ENCODE measurements around the gene SETD6. TPM values are rescaled to one million over a fixed set of nuclear protein-coding genes. Genes with fewer than 3 reads are reported as not detected.

SETD6 gene
- polyA plus RNA-seq, 1 experiment, result 7.4 TPM

DNA sequence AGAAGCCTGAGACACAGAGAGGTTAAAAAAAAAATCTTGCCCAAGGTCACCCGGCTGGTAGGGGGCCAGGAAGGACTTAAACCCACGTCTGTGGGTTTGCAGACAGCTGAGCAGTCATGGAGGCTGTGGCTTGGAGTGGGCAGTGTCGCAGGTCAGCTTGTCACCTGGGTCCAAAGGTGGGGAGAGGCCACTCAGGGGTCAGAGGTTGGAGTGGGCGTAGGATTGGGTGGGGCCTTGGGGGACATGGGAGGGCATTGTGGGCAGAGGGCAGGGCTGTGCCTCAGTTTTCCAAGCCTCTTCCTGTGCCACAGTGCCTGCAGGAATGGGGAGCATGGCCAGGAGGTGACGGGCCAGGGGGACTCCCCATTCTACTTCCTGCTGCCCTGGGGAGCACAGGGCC lies 17.4 kb upstream of the SETD6 start:
- Histone ChIP-seq H3K27me3 (ENCODE audit: control insufficient read depth, insufficient read depth, low read length) (peaks cover 5% of the 10 kb centered on the region; the same call in 1 of the 2 replicates), H3K4me3 (ENCODE audit: low read depth, low read length) (no peak overlapping the region), H3K36me3 (ENCODE audit: control insufficient read depth, insufficient read depth, low read length) (no peaks in the 10 kb centered on the region)
- DNase-seq (ENCODE audit: low read depth), result no peak
- CTCF ChIA-PET, result interaction anchor here (1.0 kb wide), 1 partner anchor 10 kb away, joined by 7 read pairs; no protein-coding TSS in a partner anchor
- POLR2A ChIA-PET, result no interaction called here
- TF ChIP-seq, protein P1, sequence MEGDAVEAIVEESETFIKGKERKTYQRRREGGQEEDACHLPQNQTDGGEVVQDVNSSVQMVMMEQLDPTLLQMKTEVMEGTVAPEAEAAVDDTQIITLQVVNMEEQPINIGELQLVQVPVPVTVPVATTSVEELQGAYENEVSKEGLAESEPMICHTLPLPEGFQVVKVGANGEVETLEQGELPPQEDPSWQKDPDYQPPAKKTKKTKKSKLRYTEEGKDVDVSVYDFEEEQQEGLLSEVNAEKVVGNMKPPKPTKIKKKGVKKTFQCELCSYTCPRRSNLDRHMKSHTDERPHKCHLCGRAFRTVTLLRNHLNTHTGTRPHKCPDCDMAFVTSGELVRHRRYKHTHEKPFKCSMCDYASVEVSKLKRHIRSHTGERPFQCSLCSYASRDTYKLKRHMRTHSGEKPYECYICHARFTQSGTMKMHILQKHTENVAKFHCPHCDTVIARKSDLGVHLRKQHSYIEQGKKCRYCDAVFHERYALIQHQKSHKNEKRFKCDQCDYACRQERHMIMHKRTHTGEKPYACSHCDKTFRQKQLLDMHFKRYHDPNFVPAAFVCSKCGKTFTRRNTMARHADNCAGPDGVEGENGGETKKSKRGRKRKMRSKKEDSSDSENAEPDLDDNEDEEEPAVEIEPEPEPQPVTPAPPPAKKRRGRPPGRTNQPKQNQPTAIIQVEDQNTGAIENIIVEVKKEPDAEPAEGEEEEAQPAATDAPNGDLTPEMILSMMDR (IDR thresholded peaks at IDR 0.05; ENCODE audit: insufficient read depth, low read depth, low read length), result no peak

DNA sequence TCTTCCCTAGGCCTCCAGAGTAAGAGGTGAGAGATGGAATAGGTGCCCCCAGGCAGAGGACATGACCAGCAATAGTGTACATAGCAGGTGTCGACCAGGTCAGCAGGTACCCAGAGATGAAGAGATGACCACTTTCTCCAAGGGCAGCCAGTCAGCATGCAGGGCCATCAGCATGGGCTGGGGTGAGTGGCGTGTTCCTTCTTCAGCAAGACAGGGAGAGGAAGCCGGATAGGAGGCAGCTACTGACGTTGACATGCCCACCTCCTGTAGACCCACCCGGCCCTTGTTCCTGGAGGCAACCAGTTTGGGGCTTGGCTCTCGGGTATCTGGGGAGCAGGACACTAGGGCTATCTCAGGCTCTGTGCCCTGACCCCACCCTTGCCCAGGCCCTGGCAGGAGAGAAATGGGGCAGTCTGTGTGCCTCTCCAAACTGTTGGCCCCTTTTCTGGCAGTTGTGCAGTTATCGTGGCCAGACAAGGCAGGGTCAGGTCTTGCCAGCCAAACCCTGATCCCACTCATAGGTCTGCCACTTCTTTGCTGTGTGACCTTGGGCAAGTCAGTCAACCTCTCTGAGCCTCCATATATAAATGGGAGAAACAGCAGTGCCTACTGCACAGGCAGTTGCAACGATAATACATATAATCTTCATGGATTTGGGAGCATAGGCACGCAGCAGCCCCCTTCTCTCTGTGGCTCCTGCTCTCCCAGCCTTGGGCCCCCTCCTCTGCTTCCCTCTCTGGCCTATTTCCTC lies 16.8 kb upstream of the SETD6 start:
- CTCF ChIA-PET, result interaction anchor here (0.6 to 3.3 kb wide), 3 partner anchors 10 to 212 kb away, joined by 3 to 22 read pairs (median 15); no protein-coding TSS in a partner anchor
- TF ChIP-seq, protein P1 (IDR thresholded peaks at IDR 0.05; ENCODE audit: insufficient read depth, low read depth, low read length), result no peak
- Histone ChIP-seq H3K4me3 (ENCODE audit: low read depth, low read length) (no peak overlapping the region), H3K27me3 (ENCODE audit: control insufficient read depth, insufficient read depth, low read length) (peaks cover 3% of the 10 kb centered on the region; the same call in 1 of the 2 replicates), H3K36me3 (ENCODE audit: control insufficient read depth, insufficient read depth, low read length) (no peaks in the 10 kb centered on the region)
- no peak for DNase-seq (ENCODE audit: low read depth)
- POLR2A ChIA-PET, result no interaction called here

DNA sequence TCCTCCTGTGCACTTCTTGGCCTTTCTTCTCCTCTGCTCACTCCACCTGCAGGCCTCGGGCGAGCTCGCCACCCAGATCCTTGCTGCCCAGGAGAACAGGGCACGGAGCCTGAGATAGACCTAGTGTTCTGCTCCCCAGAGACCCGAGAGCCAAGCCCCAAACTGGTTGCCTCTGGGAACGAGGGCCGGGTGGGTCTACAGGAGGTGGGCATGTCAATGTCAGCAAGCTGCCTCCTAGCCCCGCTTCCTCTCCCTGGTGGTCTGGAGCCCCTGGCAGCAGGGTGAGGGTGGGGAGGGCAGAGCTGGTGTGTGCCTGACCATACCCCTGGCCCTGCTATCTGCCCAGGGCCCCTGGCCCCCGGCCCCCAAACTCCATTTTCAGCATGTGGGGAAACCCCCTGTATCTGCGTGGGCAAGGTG lies 16.2 kb upstream of the SETD6 start:
- no peak overlapping the region for H3K4me3 ChIP-seq (ENCODE audit: low read depth, low read length)
- TF ChIP-seq, protein P1 (IDR thresholded peaks at IDR 0.05; ENCODE audit: insufficient read depth, low read depth, low read length), result no peak
- H3K36me3 ChIP-seq (ENCODE audit: control insufficient read depth, insufficient read depth, low read length), result no peaks in the 10 kb centered on the region; the same call in 1 of the 2 replicates
- no peak for DNase-seq (ENCODE audit: low read depth)
- CTCF ChIA-PET, result interaction anchor here (0.6 to 3.3 kb wide), 3 partner anchors 11 to 213 kb away, joined by 3 to 22 read pairs (median 15); no protein-coding TSS in a partner anchor
- POLR2A ChIA-PET, result no interaction called here
- no peaks in the 10 kb centered on the region for H3K27me3 ChIP-seq (ENCODE audit: control insufficient read depth, insufficient read depth, low read length)

DNA sequence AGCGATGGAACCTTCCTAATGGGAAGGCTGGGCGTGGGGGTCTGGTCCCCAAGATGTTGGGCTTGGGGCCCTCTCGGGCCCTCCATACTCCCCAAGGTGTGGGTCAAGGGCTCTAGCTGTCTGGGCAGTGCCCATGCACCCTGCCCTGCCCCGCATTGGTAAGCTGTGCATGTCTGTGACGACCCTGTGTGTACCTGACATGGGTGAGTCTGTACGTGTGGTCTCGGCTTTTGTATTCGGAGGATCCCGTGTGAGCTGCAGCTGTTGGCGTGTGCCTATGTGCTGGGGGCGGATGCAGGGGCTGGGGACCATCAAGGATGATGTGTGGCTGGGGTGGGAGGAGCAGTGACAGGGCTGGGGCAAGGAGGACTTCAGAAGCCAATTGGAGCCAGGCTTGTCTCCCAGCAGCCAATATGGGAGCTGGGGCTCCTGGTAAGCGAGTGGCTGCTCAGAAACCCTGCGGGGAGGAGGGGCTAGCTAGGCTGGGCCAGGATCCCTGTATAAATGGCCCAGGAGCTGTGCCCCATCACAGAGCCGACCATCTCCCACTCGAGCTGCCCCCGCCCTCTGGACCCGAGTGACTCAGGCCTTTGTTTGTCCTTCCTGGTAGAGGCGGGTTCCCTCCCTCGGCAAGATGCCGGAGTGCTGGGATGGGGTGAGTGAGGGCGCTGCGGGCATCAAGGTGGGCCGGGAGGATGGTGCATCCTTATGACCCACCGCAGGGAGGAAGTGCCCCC lies 15.5 kb upstream of the SETD6 start, which contains the start of gene NDRG4:
TSS of gene NDRG4 (plus strand) at position 529 of the 737 bp plus-strand sequence. CDS start at position 635, 106 bp downstream.
- Histone ChIP-seq H3K36me3 (ENCODE audit: control insufficient read depth, insufficient read depth, low read length) (peaks cover 3% of the 10 kb centered on the region; the same call in 1 of the 2 replicates), H3K4me3 (ENCODE audit: low read depth, low read length) (peak within 1 kb of the TSS; percentile 46), H3K27me3 (ENCODE audit: control insufficient read depth, insufficient read depth, low read length) (no peaks in the 10 kb centered on the region)
- ChIA-PET CTCF (interaction anchor here (0.5 to 3.3 kb wide), 7 partner anchors 11 to 214 kb away, joined by 3 to 22 read pairs (median 3); no protein-coding TSS in a partner anchor), POLR2A (interaction anchor here (0.6 to 0.7 kb wide), 2 partner anchors 159 to 305 kb away, joined by 3 to 10 read pairs; no protein-coding TSS in a partner anchor)
- TF ChIP-seq, protein P1 (IDR thresholded peaks at IDR 0.05; ENCODE audit: insufficient read depth, low read depth, low read length), result no peak
- peak; percentile 46 for DNase-seq (ENCODE audit: low read depth)
